Skin of body (tissue), 2 donors: ENCODE measurements around the gene PLA2G2D. TPM values are rescaled to one million over a fixed set of nuclear protein-coding genes. Genes with fewer than 3 reads are reported as not detected.

Experiments used
- DNase-seq: peaks from one replicate; lab custom pipeline; 2025; lab: John Stamatoyannopoulos, UW
- total RNA-seq: library from RNA; depleted of rRNA; stranded (reverse); fragments of >200 nt; gene quantifications from one replicate; pipeline ENCODE4 v1.2.3, GENCODE V29; 2014

Gene PLA2G2D
- total RNA-seq, 1 donor from 2014 or later: not detected

GRCh38 chr1:20068722-20069121 is 50.6 kb downstream of the PLA2G2D start:
- DNase-seq: no peak

- no peak for DNase-seq
Measured at GRCh38 chr1:20063861-20064292, 55.5 kb downstream of the PLA2G2D start.

Other genes starting within 250 kb of the PLA2G2D start
- gene OTUD3, start 237.1 kb downstream of the PLA2G2D start, total RNA-seq: 11.5 TPM
- not detected for gene PLA2G2E, start 195.9 kb downstream of the PLA2G2D start, total RNA-seq
- gene PLA2G2A, start 139.9 kb downstream of the PLA2G2D start, total RNA-seq: 4.8 TPM
- not detected for gene PLA2G5, start 49.3 kb downstream of the PLA2G2D start, total RNA-seq
- 3.0 TPM for gene PLA2G2F, start 19.8 kb upstream of the PLA2G2D start, total RNA-seq
- 1.6 TPM for gene UBXN10, start 66.6 kb upstream of the PLA2G2D start, total RNA-seq
- not detected for gene PLA2G2C, start 67.0 kb upstream of the PLA2G2D start, total RNA-seq
- 0.39 TPM for gene VWA5B1, start 171.3 kb upstream of the PLA2G2D start, total RNA-seq